HUDEP-2 (cell line): ENCODE measurements around the gene SEZ6L.

Experiments used
- DNase-seq, 76 experiments: peaks; one replicate each; lab custom pipeline; 2025; ENCODE audit not compliant: unreplicated experiment in 76 of 76; lab: John Stamatoyannopoulos, UW

The SEZ6L gene

GRCh38 chr22:26169315-26170111 is at the start of gene SEZ6L:
SEZ6L (plus strand) TSS chr22:26169462; CDS start chr22:26169670, 208 bp downstream.
- DNase-seq = no peak

DNA sequence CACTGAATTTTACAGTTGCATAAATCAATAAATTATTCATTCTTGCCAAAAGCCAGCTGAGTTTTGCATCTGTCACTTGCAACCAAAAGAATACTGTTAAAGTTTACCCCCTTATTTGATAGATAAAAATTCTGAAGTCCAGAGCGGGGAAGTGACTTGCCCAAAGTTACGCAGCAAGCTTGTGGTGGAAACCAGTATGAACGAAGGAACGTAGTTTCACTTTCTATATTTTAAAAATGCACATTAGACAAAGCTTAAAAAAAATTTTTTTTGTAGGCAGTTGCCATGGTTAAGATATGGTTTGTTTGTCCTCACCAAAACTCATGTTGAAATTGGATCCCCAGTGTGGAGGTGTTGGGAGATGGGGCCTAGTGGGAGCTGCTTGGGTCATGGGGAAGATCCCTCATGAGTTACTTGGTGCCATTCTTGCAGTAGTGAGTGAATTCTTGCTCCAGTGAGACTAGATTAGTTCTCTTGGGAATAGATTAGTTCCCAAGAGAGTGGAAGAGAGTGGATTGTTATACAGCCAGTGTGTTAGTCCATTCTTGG is 46.3 kb upstream of the SEZ6L start:
- DNase-seq = no peak

DNA sequence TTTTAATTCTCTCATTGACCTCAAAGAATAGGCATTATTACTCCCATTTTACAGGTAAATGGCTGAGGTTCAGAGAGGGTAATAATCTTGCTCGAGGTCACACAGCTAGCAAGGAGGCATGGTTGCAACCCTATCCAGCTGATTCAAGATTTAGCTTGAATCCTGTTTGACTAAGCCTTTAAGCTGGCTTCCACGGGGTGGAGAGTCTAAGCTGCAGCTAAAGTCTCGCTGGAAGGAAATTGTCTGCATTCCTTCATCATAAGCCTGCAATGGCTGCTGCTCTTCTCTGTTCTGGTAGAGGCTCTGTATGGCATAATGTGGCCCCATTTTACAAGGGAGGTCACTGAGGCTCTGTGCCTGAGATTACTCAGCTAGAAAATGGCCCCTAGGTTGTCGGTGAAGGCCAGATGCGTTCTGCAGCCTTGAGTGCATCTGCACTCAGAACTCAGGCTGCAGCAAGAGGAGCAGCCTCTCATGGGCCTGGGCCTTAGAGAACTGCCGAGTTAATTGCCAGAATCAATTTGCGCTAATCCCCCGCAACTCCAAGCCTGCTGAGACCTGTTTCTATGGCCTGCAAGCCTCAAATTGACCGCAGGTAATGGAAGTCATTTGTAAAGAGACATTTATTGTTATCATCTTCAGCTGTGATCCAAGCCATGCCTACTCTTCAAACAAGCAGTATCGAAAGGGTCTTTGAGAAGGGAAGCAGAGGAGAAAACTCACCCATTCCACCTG is 44.1 kb upstream of the SEZ6L start:
- DNase-seq = no peak

DNA sequence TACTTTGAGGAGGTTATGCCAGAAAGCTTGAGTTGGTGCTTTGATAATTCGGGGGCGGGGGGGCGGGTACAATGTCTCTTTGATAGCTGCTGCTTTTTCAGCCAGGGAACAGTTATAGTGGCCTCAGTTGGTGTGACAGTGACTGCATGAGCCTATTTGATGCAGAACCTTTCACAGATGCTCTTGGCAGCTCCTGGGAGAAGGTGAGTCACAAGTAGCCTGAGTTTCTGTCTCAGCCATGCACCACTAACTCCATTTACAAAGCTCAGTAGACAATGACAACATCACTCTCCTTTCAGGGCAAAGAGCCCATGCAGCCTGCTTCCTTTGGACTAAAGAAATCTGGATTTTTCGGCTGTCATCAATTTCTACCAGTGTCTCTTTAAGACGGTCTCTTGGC is 42.1 kb upstream of the SEZ6L start:
- DNase-seq = no peak

DNA sequence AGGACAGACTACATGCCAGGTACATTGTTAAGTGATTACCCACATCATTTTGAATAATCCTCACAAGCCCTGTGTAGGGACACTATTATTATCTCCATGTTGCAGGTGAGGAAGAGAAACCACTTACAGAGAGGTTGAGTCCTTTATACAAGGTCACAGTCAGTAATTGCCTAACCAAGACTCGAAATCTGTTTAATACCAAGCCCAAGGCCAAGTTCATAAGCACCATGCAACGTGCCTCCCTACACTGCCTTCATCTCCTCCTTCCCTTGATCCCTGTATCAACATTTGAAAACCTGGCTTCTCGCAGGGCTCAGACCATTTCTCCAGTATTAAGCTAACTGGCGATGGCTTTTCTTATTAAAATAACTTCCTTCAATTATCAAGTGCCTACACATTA is 41.7 kb upstream of the SEZ6L start:
- DNase-seq = no peak

- DNase-seq = no peak
These were observed 37.6 kb upstream of the SEZ6L start for GRCh38 chr22:26131589-26132154.

GRCh38 chr22:26134654-26135330 is 34.5 kb upstream of the SEZ6L start:
- DNase-seq = peak in 1 of 76 experiments; percentile 9

DNA sequence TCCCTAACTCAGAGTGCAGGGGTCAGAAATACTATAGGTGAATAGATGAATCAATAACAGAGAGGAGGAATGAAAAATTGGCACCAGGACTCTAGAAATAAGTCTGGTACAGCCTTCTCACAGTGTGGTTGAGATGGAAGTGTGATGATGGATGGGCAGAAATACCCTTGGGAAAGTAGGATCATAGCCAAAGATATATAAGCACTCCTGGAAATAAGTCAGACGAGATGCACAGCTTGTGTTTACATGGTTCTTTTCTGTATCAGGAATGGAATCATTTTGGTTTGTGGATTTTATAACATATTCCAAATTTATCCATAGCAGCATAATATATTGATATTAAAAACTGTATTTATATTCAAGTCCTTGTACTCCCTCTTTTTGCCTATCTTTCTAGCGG is 33.5 kb upstream of the SEZ6L start:
- DNase-seq = no peak

DNA sequence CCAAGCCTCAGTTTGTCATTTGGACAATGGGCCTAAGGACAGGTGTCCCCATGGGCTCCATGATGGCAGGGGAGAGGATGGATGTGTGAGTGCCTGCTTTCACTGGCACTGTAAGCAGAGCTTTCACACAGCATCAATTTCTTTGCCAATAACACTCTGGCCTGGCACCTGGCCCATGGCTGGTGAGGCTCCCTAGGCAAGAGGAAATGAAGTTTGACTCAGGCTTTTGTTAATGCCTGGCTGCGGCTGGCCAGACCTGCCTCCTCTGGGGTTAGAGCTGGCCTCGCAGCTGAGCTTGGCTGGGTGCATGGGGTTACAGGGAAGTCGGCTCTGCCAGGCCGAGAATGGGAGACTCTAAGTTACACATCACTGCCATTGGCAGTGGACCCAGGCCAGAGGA is 30.0 kb upstream of the SEZ6L start:
- DNase-seq = no peak

- no peak for DNase-seq
These were observed 27.4 kb upstream of the SEZ6L start for GRCh38 chr22:26141831-26142230.

GRCh38 chr22:26143806-26144325 is 25.4 kb upstream of the SEZ6L start:
- peak in 2 of 76 experiments; percentile 0 to 6 for DNase-seq

GRCh38 chr22:26159886-26160285 is 9.4 kb upstream of the SEZ6L start:
- DNase-seq = no peak

- DNase-seq = no peak
These were observed 7.5 kb upstream of the SEZ6L start for GRCh38 chr22:26161746-26162145.

GRCh38 chr22:26162926-26163325 is 6.3 kb upstream of the SEZ6L start:
- no peak for DNase-seq

DNA sequence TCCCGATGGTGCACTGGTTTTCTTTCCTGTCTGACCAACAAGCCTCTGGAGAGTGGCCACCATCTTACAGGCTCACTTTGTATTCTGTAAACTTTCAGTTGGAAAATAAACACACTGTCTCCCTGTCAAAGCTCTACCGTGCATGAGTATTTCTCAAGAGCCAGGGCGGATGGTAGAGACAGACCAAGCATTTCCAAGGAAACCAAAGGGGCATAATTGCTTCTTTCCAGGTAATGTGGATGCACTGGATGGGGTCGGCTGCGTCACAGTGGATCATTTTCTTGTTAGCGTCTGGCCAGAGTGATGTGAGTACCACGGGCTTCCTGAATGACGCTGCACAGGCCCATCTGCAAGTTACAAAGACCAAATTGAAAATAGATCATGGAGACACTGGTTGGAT is 5.1 kb upstream of the SEZ6L start:
- no peak for DNase-seq

- DNase-seq = no peak
These were observed 871 bp upstream of the SEZ6L start for GRCh38 chr22:26168330-26168851.

- DNase-seq = no peak
These were observed 335 bp upstream of the SEZ6L start for GRCh38 chr22:26168939-26169314.

GRCh38 chr22:26170112-26170492 is 840 bp downstream of the SEZ6L start:
- DNase-seq = no peak

DNA sequence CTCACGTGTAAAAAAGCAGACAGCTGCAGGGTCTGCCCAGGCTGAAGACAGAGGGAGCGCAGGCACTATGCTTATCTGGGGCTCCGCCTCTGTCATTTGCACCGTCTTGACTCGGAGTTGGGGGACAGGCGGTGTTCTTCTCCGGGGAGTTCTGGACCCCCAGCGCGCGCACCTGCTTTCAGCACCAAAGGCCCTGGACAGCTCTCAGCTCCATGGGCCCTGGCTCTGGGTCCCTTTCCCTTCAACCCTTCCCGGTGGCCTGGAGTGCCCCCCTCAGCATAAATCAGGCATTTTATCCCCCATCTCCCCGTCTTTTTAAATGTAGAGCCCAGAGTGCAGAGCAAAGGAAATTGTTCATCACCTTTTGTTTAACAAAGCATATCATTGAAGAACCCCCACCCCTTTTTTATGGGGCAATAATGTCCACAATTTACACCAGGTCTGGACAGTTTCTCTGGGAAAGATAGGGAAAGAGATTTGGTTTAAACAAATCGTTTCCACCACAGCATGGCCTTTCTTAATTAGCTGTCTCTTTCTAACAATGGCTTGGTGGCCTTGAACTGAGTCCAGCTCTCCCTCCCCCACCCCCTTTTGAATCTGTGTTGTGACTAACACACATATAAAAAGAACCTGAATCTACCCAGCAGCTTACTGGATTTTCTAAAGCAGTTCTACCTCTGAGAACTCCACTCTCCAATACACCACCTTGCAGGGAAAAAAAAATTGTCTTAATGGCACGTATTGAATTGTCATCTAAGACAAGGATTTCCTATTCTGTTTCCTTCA is 1.7 kb downstream of the SEZ6L start:
- DNase-seq = peak in 1 of 76 experiments; percentile 2
